GM19452 (cell line): ENCODE data around the gene SUV39H1.
"Not testable (repeated sequence)": the region's sequence is repeated elsewhere in the genome, so short reads cannot be mapped to it uniquely, and the experiment has no call there.

ENCODE experiments used
- ATAC-seq: cut with Tn5 transposase; IDR thresholded peaks from one replicate; pipeline ENCODE4 v1.9.1; 2021; ENCODE audit not compliant: unreplicated experiment

SUV39H1 gene

DNA sequence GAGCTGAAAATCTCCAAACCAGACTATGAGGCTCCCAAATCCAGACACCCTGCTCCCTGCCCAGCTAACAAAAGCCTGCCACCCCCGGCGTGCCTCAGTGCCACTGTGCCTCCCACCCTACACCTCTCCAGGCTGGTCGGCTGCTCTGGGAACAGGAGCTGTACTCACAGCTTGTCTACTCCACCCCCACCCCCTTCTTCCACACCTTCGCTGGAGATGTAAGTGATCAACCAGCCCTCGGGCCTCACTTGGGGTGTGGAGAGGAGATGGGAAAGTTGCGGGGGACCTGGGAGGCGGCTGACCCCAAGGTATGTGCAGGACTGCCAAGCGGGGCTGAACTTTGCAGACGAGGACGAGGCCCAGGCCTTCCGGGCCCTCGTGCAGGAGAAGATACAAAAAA lies 11.1 kb upstream of the SUV39H1 start:
- no peak for ATAC-seq

- ATAC-seq, result no peak
These were observed 7.9 kb upstream of the SUV39H1 start for GRCh38 chrX:48688531-48689150.

DNA sequence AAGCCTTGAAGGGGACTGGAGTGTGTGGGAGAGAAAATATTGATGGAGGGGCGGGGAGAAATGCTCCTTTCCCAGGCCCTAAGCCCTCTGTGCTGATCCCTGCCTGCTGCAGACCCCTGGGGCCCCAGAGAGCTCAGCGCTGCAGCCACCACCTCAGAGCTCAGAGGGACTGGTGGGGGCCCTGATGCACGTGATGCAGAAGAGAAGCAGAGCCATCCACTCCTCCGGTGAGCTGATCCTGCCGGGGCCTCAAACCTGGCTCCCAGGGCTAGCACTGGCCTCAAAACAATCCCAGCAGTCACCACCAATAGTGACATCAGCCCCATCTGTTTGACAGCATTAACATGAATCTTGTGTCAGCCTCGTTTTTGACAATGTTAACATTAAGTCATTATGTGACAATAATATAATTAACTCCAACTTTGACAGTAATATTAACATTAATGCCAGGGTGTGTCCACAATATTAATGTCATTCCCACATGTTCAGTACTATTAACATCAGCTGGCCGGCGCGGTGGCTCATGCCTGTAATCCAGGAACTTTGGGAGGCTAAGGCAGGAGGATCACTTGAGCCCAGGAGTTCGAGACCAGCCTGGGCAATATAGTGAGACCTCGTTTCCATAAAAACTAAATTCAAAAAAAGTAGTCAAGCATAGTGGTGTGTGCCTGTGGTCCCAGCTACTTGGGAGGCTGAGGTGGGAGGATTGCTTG lies 7.2 kb upstream of the SUV39H1 start:
- ATAC-seq, result no peak

- not testable (repeated sequence) for ATAC-seq
These were observed 4.8 kb upstream of the SUV39H1 start for GRCh38 chrX:48691746-48692145.

- ATAC-seq, result no peak
These were observed 1.6 kb upstream of the SUV39H1 start for GRCh38 chrX:48694776-48695533.

- ATAC-seq, result no peak
These were observed 1.0 kb upstream of the SUV39H1 start for GRCh38 chrX:48695534-48695896.

DNA sequence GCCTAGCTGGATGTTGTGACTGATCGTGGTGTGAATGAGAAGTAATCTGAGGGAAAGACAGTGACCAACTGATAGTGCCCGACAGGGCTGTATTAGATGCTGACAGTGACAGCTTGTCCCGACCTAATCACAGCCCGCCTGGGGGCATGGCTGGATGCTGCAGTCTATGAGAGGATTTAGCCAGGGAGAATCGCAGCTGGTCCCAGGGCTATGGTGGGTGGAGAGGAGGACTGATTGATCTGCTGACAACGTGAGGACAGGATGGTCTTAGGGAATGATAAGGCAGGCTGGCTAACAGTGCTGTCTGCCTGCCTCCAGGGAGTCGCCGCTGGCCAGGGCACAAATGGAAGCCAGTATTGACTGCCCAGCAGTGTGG lies 621 bp upstream of the SUV39H1 start:
- ATAC-seq, result peak; percentile 10

GRCh38 chrX:48696909-48697727 lies 584 bp downstream of the SUV39H1 start:
- peak; percentile 9 for ATAC-seq

- no peak for ATAC-seq
These were observed 1.8 kb downstream of the SUV39H1 start for GRCh38 chrX:48698306-48698705.

DNA sequence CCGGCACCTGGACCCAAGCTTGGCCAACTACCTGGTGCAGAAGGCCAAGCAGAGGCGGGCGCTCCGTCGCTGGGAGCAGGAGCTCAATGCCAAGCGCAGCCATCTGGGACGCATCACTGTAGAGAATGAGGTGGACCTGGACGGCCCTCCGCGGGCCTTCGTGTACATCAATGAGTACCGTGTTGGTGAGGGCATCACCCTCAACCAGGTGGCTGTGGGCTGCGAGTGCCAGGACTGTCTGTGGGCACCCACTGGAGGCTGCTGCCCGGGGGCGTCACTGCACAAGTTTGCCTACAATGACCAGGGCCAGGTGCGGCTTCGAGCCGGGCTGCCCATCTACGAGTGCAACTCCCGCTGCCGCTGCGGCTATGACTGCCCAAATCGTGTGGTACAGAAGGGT lies 3.7 kb downstream of the SUV39H1 start:
- ATAC-seq, result no peak

DNA sequence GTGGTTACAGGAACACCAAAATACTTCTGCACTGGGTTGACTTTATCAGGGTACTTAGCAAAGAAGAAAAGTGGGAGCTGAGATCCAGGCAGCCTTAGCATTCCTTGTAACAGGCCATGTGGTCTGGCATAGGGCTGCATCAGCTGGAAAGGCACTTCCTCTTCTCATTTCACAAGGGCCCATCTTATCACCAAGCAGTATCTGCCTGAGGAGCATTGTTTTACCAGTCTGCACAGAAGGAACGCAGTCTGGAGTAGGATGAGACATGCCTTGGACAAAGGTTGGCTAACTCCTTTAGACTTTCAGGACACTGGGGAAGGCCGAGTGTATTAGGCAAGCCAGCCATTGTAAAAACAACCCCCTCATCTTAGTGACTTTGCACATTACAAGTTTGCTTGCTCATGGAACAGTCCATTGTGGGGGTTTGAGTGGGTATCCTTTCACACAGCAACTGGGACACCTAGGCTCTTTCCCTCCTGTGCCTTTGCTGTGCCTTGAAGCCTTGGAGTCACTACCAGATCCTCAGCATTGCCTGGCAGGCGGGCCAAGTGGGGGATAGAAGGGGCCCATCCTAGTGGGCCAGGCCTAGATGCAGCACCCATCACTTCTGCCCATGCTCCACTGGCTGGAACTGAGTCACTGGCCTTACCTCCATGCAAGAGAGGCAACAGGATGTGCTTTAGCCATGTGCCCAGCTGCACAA lies 4.6 kb downstream of the SUV39H1 start:
- no peak for ATAC-seq

DNA sequence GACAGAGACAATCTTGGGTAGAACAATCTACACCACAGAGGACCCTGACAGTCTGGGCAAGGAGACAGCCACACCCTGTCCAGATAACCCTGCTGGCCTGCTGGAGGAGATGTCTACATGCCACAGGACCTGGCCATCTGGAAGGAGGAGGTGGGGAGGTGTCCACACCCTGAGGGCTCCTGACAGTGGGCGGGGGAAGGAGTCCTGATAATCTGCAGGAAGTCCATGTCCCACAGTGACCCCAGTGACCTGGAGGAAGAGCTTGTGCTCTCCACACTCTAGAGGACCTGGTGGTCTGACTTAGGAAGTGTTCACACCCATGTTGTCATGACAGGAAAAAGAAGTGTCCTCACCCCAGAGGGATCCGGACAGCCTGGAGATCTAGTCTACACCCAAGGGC lies 5.5 kb downstream of the SUV39H1 start:
- no peak for ATAC-seq

DNA sequence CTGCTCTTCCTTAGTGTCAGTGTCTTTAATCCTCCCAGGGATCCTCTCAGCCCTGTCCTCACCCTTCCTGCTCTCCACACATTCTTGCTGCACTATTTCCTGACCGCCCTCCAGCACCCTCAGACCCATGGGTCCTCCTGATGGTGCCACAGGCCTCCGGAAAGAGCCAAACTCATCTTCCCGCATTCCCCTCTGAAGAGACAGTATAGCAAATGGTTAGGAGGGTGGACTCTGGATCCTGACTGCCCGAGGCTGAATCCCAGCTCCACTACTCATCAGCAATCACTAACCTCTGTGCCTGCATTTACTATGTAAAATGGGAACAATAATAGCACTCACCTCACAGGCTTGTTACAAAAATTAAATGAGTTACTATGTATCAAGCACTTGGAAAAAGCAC lies 6.2 kb downstream of the SUV39H1 start:
- ATAC-seq, result no peak

DNA sequence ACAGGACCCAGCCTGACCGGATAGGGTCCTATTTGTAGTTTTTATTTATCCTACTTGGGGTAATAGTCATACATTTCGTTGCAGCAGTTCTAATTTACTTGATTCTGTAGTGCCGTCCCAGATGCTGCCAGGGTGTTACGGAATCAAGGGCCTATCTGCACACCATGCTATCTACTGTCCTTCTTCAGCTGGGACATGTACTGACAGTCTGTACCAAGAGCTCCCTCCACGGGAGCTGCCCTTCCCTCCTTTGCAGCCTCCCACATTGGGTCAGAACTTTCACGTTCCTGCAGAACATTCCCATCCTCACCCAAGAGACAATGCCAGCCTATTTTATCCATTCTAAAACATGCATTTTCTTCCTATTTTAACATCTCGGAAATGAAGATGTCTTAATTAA lies 6.7 kb downstream of the SUV39H1 start:
- no peak for ATAC-seq

DNA sequence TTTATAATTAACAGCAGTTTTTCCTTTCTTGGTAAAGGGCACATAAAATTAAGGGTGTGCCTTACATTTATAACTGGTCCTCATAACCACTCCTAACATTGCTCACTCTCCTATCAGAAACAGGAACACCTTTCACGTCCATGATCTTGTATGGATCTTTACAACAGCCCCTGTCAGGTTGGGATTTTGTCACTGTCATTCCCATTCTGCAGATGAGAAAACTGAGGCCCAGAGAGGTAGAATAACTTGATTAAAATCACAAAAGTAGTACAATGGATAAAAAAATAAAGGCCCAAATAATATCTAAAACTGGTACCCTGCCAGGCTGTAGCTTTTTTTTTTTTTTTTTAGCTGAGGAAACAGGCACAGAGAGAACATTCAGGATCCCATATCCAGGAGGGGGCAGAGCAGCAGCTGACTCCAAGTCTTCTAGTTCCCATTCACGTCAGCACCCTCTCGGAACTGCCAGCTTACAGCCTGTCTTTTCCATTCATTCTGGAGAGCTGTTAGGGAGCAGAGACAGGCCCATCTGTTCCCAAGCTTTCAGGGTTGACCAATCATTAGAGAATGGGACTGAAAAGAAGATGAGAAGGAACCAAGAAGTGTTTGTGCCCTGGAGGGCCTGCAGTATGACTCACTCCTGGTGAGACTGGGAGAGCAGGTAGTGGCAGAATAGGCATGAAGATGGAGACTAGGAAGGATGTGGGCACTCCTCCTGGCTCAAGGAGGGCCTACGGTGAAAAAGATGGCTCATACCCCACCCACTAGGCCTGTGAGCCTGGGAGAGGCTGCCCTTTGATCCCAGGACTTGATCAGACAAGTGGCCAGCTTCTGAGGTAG lies 7.3 kb downstream of the SUV39H1 start:
- no peak for ATAC-seq

- no peak for ATAC-seq
These were observed 9.3 kb downstream of the SUV39H1 start for GRCh38 chrX:48705871-48706270.

DNA sequence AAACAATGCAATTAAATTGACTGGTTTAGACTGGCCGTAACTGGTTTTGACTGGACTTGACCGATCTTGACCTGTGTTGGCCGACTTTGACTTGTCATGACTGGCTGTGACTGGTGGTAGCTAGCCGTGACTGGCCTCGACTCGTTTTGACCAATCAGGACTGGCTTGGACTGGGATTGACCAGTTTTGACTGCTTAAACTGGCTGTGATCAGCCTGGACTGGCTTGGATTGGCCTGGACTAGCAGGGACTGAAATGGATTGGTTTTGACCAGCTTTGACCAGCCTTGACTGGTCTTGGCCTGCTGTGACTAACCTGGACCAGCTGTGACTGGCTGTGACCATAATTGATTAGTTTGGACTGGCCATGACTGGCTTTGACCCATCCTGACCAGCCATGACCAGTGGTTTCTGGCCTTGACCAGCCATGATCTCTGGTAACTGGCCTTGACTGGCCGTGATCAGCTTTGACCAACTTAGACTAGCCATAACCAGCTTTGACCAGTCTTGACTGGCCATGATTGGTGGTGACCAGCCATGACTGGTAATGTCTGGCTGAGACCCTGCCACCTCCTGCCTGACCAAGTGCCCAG lies 13.1 kb downstream of the SUV39H1 start:
- ATAC-seq, result no peak

GRCh38 chrX:48711162-48711928 lies 14.8 kb downstream of the SUV39H1 start:
- ATAC-seq, result no peak
